ENCODE results near the gene BANF2.

DNA sequence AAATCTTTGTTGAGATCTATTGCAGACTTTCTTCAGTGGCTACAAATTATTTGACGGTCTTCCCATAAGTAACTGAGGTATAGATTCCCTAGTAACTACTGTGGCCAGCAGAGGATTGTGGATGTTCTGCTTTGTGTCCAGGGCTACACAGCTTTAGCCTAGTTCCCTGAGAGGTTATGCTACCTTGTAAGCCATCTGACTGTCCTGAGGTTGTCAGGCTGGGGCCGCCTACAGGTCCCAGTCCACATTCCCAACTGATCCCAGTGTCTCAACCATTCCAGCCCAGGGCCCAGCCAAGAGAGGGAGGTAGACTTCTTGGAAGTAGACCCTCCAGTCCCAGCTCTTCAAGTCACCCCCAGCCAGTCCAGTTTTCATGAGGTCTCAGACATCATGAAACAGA is 57.7 kb downstream of the BANF2 start:
- TF ChIP-seq, protein P1, sequence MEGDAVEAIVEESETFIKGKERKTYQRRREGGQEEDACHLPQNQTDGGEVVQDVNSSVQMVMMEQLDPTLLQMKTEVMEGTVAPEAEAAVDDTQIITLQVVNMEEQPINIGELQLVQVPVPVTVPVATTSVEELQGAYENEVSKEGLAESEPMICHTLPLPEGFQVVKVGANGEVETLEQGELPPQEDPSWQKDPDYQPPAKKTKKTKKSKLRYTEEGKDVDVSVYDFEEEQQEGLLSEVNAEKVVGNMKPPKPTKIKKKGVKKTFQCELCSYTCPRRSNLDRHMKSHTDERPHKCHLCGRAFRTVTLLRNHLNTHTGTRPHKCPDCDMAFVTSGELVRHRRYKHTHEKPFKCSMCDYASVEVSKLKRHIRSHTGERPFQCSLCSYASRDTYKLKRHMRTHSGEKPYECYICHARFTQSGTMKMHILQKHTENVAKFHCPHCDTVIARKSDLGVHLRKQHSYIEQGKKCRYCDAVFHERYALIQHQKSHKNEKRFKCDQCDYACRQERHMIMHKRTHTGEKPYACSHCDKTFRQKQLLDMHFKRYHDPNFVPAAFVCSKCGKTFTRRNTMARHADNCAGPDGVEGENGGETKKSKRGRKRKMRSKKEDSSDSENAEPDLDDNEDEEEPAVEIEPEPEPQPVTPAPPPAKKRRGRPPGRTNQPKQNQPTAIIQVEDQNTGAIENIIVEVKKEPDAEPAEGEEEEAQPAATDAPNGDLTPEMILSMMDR (IDR thresholded peaks at IDR 0.05): no peak
- no peak for TF ChIP-seq POLR2A (IDR thresholded peaks at IDR 0.05)
